Kidney tubule cell (primary cell): Measurements from ENCODE around the gene ZC3HAV1L.
"Not testable (repeated sequence)": the region's sequence is repeated elsewhere in the genome, so short reads cannot be mapped to it uniquely, and the experiment has no call there.

Experiments used
- DNase-seq: peaks from one replicate; pipeline ENCODE4 v3.0.0-alpha.2; 2018; ENCODE audit warnings: low spot score

The ZC3HAV1L gene, protein sequence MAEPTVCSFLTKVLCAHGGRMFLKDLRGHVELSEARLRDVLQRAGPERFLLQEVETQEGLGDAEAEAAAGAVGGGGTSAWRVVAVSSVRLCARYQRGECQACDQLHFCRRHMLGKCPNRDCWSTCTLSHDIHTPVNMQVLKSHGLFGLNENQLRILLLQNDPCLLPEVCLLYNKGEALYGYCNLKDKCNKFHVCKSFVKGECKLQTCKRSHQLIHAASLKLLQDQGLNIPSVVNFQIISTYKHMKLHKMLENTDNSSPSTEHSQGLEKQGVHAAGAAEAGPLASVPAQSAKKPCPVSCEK

DNA sequence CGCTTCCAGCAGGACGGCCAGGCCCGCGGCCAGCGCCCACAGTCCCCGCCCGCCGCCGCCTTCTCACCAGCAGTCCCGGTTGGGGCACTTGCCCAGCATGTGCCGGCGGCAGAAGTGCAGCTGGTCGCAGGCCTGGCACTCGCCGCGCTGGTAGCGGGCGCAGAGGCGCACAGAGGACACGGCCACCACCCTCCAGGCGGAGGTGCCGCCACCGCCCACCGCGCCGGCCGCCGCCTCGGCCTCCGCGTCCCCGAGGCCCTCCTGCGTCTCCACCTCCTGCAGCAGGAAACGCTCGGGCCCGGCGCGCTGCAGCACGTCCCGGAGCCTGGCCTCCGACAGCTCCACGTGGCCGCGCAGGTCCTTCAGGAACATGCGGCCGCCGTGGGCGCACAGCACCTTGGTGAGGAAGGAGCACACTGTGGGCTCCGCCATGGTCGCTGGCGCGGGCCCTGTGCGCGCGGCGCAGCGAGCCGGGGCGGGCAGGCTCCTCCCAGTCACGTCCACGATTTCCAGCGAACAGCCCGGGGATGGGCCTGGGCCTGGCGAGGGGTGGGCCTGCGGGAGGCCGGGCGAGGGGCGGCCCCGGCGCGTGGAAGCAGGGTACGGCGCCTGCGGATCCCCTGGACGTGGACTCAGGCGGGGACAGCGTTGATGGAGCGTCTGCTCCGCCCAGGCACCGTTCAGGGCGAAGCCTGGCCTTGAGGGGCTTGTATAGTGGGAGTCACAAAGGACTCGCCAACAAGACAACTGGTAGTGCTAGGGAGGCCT is at the start of gene ZC3HAV1L:
ZC3HAV1L (minus strand) TSS at position 457 of the 768 bp plus-strand sequence; CDS start at position 432, 25 bp downstream.
- DNase-seq, result peak; percentile 79

DNA sequence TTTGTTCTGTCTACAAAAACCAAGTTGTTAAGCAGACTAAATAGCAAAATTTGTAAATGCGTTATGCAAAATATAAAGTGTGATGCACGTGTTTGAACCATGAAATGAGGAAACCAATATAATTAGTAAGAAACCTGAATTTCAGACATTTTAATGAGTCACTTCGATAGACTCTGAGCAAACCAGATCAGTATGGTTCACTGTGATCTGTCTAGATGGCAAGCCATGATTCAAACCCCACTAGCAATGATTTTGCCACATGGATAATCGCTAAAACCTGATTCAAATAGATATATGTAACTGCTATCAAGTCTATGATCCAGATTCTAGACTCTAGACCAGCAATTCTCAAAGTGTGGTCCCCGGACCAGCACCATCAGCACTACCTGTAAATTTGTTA is 48.9 kb upstream of the ZC3HAV1L start:
- no peak for DNase-seq

DNA sequence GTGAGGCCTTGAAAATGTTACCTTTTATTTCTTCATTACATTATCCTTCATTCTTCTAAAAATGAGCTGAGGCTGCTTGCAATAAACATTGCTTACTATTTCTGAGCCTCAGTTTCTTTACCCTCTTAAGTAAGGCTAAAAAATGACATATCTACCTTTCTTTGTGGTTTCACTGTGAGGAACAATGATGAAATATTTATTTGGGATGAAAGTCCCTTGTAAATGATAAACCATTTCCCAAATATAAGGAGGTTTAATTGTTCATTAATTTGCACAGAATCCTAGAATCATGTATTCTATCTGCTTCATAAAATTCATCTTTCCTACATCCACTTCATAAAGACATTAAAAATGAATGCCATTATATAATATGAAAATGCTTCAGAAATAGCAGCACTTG is 45.7 kb upstream of the ZC3HAV1L start:
- no peak for DNase-seq

DNA sequence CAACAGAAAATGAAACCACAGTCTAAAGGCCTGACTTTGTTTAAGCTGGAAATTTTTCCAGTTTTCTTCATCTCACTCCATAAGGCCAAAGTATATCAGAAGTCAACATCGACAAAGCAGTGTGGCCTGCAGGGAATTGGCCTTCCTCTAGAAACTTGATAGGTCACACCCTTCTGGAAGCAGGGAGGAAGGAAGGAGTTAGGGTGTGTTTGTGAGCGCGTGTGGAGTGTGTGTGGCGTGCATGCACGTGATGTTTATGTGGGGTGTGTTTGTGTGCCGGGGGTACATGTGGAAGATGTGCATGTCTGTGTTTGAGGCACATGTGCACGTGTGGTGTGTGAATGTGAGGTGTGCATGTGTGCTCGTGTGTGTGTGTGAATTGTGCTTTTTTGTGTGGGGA is 45.1 kb upstream of the ZC3HAV1L start:
- no peak for DNase-seq

DNA sequence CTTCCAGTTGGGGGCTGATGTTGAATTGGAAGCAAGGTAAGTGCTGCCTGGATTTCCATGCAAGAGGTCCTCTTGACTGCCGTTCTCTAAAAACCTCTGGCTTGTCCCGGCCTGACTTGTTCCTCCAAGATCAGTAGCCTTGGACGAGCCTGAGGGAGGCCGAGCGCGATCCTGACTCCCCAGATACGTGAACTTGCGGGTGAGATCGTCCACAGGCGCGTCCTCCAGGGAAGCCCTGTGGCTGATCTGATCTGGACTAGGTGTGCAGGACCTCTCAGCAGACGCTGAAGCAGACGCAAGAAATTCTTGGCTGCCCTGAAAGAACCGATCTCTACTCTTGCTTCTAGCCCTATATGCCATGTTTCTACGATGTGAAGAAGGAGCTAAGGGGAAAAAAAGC is 44.0 kb upstream of the ZC3HAV1L start:
- DNase-seq, result no peak

DNA sequence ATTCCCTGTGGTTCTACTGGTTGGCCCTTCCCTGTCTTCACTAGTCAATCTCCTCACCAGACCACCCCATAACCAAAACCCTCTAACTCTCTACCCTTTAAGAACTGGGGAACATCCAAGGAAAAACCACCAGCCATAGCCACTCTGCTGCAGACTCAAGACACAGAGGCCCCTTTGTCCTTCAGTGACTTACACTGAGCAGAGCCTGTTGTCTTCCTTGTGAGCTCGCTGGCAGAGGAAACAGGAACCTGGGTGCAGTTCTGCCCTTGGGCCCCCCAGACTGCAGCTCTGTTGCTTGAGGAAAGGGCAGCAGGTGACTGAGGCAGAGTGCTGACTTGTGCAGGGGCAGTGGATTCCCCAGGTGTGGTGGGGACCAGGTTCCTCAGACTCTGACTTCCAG is 43.1 kb upstream of the ZC3HAV1L start:
- no peak for DNase-seq

DNA sequence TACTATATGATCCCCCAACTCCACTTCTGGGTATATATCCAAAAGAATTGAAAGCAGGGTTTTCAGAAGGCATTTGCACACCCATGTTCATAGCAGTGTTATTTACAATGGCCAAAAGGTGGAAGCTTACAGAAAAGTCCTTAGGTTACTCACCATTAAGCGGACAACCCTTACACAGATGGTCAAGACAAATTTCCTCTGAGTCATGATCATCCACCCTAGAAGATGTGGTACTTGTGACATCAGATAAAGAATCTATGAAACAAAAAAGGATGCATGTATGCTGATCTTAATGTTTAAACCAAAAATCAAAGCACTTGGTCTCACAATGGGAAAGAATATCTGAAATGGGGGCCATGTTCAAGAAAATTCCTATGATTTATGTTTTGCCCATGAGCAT is 42.6 kb upstream of the ZC3HAV1L start:
- DNase-seq, result peak; percentile 25

DNA sequence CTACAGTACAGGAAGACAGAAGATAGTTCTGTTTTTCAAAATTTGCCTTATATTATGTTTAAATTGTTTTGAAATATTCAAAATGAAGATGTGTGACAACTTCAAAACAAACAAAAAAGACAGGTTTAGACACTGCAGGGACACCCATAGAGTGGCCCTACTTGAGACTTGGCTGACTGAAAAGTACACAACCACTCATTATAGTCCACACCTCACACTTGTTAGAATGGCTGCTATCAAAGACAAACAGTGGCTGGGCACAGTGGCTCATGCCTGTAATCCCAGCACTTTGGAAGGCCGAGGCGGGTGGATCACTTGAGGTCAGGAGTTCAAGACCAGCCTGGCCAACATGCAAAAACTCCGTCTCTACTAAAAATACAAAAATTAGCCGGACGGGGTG is 41.9 kb upstream of the ZC3HAV1L start:
- DNase-seq, result not testable (repeated sequence)

DNA sequence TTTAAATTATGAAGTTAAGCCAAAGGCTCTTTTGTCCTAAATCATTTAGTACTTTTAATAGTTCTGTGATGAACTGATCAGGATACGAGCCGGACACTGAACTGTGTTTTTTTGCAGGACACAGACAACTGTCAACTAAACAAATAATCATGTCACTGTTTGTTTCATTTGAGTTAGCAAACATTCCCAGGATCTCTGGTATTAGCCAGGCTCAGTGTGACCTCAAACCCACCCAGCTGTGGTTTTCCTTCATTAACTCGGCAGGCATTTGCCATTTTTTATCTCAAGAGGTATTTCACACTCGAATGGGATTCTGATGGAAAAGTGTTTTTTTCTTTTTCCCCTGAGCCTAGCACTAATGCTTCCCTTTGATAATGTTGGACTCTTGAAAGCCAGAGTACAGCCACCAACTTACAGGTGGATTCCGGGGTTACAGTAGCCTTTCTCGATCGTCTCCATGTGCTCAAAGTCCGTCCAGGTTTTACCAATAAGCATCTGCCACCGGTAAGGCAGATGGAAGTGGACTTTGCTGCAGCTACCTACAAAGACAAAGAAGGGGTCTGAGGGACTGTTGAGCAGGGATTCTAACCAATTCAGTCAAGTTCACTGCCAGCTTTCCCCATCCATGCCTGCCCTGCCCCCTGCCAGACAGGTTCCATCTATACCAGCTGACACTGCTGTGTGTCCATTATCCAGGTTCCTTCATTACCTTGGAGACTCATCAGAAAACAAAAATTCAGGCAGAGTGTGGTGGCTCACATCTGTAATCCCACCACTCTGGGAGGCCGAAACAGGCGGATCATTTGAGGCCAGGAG is 40.2 kb upstream of the ZC3HAV1L start:
- peak; percentile 20 for DNase-seq

DNA sequence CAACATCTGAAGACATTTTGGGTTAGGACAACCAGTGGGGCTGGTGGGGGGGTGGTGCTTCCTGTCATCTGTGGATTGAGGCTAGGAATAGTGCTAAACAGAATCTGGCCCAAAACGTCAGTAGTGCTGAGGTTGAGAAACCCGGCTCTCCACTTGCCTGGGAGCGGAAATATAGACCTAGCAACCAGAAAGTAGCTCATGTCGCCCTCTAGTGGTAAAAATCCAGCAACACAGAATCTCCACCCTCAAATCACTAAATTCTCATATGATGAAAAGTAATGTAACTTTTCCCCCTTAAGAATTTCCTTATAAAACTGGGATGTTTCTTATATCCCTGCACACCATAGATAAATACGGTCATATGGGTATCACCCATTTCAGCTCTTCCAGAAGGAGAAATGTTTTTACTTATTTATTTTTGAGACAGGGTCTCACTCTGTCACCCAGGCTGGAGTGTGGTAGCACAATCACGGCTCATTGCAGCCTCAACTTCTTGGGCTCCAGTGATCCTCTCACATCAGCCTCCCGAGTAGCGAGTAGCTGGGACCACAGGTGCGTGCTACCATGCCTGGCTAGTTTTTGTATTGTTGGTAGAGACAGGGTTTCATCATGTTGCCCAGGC is 39.3 kb upstream of the ZC3HAV1L start:
- DNase-seq, result peak; percentile 81

DNA sequence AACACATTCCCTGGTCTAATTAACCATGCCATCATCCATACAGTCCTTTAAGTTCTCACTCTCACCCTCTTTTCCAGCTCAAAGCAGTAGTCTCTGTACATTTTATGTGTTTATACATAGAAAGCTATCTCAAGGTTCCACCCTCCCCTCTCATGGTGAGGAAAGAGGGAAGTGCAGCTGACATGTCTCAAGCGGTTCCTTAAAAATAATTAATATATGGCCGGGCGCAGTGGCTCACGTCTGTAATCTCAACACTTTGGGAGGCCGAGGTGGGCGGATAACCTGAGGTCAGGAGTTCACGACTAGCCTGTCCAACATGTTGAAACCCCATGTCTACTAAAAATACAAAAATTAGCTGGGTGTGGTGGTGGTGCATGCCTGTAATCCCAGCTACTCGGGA is 37.0 kb upstream of the ZC3HAV1L start:
- DNase-seq, result no peak

DNA sequence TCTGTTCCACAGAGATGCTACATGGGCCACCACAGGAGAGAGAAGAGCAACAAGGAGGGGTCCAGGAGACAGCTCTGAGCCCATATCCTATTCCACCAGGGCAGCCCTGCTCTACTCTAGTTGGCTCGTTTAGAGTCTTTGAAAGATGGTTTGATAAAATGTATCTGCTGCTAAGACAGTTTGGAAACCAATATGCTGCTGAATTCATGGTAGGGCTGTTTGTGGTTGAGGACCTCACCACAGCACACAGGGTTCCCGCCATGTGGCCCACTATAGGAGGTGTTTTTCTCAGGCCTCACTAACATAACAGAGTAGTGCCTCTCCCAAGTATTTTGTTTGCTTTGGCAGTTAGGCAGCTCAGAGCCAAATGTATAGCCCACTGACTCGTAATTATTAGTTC is 35.8 kb upstream of the ZC3HAV1L start:
- no peak for DNase-seq

DNA sequence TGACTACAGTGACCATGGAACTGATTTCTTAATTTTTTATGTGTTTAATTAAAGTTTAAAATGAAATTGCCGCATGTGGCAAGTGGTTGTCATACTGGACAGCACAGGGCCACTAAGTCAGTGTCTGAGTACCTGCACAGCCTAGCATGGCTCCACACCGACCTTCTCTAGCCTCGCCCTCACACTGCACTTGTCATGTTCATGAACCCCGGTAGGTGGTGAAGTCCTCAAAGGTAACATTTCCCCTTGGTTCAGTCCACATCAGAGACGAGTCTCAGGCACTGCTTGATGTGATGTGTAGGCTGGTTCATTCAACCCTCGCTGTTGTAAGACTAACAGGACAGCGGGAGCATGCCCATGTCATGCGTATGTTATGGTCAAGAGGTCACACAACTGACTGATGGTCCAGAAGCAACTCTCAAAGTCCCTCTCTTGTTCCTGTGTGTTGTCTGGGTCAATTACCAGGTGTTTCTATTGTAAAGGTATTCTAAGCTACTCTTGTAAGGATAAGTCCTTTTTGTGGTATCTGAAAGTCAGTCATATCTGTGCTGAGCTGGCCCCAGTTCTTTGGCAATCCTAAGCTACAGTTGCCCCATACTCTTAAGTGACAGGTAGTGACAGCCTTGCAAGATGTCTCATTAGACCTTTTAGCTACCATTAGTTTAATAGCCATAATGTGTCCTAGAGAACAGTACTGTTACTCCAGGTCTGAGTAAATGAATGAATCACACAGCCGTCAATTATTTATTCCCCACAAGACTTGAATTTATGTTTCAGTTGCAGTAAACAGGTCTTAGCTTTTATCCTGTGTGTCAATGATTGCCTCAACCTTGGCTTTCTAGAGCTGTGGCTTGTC is 32.9 kb upstream of the ZC3HAV1L start:
- DNase-seq, result no peak

DNA sequence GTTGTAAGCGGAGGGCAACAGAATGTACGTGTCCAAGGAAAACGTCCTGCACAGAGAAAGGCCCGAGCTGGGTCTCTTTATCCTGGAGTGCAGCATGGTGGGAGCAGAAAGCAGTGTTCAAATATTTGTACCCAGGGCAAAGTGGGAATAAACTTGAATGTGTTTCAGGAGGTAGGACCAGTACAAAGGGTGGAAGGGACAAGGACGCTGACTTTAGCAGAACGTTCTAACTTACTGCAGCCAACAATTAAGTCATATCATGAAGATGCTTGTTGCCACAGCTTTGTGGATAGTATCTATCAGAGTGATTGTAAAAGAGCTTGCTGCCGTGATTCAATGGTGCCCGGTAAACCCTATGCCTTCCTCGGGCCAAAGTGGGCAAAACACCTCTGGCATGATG is 30.5 kb upstream of the ZC3HAV1L start:
- no peak for DNase-seq

DNA sequence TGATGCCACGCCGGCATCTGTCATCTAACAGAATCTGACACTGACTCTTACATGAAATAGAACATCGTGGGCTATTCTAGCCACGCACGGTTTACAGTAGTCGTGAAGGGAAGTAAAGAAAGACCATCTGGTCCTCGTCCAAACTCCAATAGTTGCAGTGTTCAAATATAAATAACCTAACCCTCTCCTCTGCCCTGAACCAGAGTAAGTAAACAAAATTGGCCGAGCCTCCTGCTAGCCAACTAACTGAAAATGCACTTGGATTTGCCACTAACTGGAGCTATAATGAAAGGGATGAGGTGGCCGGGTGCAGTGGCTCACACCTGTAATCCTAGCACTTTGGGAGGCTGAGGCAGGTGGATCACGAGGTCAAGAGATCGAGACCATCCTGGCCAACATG is 29.5 kb upstream of the ZC3HAV1L start:
- DNase-seq, result no peak

DNA sequence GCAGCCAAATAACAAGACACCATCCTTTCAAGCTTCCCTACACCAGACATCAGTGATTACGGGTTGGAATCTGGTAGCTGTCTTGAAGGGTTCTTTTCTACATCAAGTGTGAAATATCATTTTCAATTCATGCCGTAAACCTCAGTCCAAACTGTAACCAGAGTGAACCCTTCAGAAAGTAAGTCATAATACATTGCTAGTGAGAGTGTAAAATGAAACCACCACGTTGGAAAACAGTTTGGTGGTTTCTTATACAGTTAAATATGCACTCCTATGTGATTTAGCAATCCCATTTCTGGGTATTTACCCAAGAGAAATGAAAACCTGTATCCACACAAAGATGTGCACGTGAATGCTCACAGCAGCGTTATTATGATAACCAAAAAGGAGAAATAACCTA is 25.6 kb upstream of the ZC3HAV1L start:
- DNase-seq, result no peak

DNA sequence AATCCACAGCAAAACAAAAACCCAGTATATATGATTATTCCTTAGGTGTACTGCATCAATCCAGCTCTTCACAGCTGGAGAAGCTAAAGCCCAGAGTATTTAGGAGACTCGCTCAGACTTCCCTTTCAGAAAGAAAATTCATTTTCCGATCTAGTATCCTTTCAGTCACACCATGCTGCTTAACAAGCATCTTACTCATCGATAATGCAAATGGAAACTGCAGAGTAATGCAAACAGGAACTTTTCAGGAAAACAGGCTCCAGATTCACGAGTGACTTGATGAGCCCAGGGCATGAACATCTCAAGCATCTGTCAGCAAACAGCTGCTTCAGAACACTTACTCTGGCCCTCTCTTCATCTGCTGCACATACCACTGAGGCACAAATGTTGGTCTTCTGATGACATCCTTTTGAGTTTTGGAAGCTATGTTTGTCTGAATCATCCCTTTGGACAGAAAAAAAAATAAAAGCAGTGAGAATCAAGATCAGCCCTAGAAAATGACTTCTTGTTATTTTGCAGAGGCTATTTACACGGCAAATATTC is 24.9 kb upstream of the ZC3HAV1L start:
- DNase-seq, result no peak

DNA sequence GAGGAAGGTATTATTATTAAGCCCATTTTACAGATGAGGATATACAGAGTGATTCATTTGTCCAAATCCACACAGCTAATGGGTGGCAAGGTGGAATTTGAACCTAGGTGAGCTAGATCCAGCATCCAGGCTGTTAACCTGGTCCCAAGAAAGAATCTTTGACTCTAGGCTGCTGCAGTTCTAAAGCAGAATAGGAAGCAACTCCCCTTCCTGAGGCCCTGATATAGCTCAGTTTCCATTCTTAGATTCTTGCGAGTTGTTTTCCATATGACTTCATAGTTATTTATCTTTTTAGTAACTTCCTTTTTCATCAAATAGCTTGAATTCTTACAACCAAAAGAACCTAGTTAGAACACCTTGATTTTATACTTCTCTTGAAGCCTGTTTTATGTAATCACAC is 24.1 kb upstream of the ZC3HAV1L start:
- no peak for DNase-seq

DNA sequence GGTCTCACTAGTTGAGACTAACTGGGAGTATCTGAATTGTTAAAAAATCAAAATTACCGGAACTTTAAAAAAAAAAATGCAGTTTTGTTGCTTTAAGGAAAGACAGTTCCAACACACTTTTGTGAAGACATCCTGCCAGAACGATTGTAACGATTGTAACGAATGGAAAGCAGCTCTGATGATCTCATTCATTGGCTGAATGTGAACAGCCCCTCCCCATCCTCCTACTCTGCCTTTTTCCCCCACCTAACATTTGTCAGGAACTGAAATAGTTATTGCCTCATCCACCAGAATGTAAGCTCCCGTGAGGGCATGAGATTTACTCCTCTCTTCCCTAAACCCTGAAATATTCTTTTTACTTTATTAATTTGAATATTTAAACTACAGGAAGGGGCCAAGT is 23.1 kb upstream of the ZC3HAV1L start:
- no peak for DNase-seq

DNA sequence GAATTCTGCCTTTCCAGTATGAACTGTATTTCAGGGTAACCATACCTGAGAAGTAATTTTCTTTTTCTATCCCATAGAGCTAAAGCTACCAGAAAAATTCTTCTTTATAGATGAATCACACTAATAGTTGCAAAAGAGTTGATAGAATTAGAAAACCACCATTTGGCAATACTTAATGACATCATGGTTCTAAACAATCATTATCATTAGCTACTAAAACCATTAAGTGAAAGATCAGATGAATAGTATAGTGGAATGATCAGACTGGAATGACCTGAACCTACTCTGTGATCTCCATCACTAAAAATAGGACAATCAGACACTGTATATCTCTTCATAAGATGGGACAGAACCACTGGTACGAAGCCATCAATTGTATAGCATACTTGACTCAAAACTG is 19.8 kb upstream of the ZC3HAV1L start:
- DNase-seq, result no peak

DNA sequence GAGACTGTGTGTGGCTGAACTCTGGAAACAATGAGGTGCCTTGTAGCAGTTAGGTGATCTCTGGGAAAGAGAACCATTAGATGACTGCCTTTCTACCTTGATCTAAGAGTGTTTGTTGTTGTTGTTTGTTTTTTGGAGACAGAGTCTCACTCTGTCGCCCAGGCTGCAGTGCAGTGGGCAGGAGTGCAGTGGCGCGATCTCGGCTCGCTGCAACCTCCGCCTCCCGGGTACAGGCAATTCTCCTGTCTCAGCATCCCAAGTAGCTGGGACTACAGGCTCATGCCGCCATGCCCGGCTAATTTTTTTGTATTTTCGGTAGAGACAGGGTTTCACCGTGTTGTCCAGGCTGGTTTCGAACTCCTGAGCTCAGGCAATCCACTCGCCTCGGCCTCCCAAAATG is 18.8 kb upstream of the ZC3HAV1L start:
- DNase-seq, result not testable (repeated sequence)
